Chondrocyte (in vitro differentiated cells): Measurements from ENCODE around the gene RNF40. TPM values are rescaled to one million over a fixed set of nuclear protein-coding genes. Genes with fewer than 3 reads are reported as not detected.

ENCODE experiments used
- DNase-seq: peaks from one replicate; pipeline ENCODE4 v3.0.0; 2021; ENCODE audit warnings: mixed read lengths, low spot score
- H3K27ac Mint-ChIP-seq: one replicate; pipeline ENCODE4 v1.8.0; 2021; ENCODE audit warnings: mild to moderate bottlenecking, moderate library complexity, mixed read lengths; ENCODE audit not compliant: unreplicated experiment
- H3K27me3 Mint-ChIP-seq: 2 replicates; pipeline ENCODE4 v1.8.0; 2021; ENCODE audit warnings: low read depth, mixed read lengths
- H3K36me3 Mint-ChIP-seq: 2 replicates; pipeline ENCODE4 v1.8.0; 2021; ENCODE audit warnings: low read depth, mixed read lengths
- H3K4me1 Mint-ChIP-seq: 2 replicates; pipeline ENCODE4 v1.8.0; 2021; ENCODE audit warnings: low read depth, mild to moderate bottlenecking, mixed read lengths
- H3K4me3 Mint-ChIP-seq: one replicate; pipeline ENCODE4 v1.8.0; 2021; ENCODE audit warnings: mild to moderate bottlenecking, moderate library complexity, mixed read lengths; ENCODE audit not compliant: unreplicated experiment
- H3K9me3 Mint-ChIP-seq: 2 replicates; pipeline ENCODE4 v1.8.0; 2021; ENCODE audit warnings: low read depth, mixed read lengths
- total RNA-seq: library from RNA; stranded (reverse); gene quantifications from 3 replicates; pipeline ENCODE4 v1.2.1, GENCODE V29; 2021
- TF ChIP-seq, protein P1 (sequence below): fragments of 200-600 bp; sonication (generic); IDR thresholded peaks from 2 replicates; pipeline ENCODE4 v1.5.0; 2021; ENCODE audit warnings: antibody characterized with exemption, mild to moderate bottlenecking, moderate library complexity

RNF40 gene
- total RNA-seq, 1 donor from 2014 or later: 71.1 TPM

DNA sequence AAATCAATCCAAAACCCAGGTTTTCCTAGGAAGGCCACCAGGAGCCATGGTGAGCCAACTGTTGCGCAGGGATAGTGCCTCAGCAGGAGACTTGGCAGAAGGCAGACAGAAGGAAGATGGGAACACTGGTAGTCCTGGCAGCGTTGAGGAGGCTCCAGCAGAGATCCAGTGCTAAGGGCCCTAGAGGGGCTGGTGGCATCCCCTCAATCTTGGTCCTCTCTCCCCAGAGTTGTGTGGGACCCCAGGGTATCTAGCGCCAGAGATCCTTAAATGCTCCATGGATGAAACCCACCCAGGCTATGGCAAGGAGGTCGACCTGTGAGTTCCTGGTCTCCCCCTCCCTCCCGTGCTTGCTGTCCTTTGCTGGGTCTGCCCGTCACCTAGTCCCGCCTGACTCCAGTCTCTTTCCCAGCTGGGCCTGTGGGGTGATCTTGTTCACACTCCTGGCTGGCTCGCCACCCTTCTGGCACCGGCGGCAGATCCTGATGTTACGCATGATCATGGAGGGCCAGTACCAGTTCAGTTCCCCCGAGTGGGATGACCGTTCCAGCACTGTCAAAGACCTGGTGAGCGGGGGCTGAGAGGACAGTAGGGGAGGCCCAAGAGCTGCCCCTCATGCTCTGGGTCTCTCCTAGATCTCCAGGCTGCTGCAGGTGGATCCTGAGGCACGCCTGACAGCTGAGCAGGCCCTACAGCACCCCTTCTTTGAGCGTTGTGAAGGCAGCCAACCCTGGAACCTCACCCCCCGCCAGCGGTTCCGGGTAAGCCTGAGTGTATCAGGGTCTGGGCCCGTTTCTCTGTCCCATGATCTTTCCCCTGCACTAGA, 6.0 kb upstream of the RNF40 start:
- Mint-ChIP-seq H3K27me3 (no peaks in the 10 kb centered on the region), H3K9me3 (no peaks in the 10 kb centered on the region), H3K27ac (no peak overlapping the region), H3K36me3 (peaks cover 11% of the 10 kb centered on the region), H3K4me1 (peaks cover 12% of the 10 kb centered on the region), H3K4me3 (no peak overlapping the region)
- peak; percentile 79 for DNase-seq
- TF ChIP-seq, protein P1, sequence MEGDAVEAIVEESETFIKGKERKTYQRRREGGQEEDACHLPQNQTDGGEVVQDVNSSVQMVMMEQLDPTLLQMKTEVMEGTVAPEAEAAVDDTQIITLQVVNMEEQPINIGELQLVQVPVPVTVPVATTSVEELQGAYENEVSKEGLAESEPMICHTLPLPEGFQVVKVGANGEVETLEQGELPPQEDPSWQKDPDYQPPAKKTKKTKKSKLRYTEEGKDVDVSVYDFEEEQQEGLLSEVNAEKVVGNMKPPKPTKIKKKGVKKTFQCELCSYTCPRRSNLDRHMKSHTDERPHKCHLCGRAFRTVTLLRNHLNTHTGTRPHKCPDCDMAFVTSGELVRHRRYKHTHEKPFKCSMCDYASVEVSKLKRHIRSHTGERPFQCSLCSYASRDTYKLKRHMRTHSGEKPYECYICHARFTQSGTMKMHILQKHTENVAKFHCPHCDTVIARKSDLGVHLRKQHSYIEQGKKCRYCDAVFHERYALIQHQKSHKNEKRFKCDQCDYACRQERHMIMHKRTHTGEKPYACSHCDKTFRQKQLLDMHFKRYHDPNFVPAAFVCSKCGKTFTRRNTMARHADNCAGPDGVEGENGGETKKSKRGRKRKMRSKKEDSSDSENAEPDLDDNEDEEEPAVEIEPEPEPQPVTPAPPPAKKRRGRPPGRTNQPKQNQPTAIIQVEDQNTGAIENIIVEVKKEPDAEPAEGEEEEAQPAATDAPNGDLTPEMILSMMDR: no peak

DNA sequence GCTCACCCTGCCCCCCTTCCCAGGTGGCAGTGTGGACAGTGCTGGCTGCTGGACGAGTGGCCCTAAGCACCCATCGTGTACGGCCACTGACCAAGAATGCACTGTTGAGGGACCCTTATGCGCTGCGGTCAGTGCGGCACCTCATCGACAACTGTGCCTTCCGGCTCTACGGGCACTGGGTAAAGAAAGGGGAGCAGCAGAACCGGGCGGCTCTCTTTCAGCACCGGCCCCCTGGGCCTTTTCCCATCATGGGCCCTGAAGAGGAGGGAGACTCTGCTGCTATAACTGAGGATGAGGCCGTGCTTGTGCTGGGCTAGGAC, 5.4 kb upstream of the RNF40 start:
- Mint-ChIP-seq H3K27ac (no peak overlapping the region), H3K36me3 (peaks cover 7% of the 10 kb centered on the region), H3K4me1 (peaks cover 14% of the 10 kb centered on the region), H3K9me3 (no peaks in the 10 kb centered on the region), H3K4me3 (no peak overlapping the region), H3K27me3 (no peaks in the 10 kb centered on the region)
- TF ChIP-seq, protein P1: no peak
- DNase-seq: peak; percentile 78

- Mint-ChIP-seq H3K9me3 (no peaks in the 10 kb centered on the region), H3K27me3 (no peaks in the 10 kb centered on the region), H3K27ac (no peak overlapping the region), H3K4me3 (no peak overlapping the region), H3K4me1 (peaks cover 14% of the 10 kb centered on the region), H3K36me3 (peaks cover 7% of the 10 kb centered on the region)
- TF ChIP-seq, protein P1: no peak
- peak; percentile 63 for DNase-seq
Observed at GRCh38 chr16:30757316-30757715, 4.8 kb upstream of the RNF40 start.

DNA sequence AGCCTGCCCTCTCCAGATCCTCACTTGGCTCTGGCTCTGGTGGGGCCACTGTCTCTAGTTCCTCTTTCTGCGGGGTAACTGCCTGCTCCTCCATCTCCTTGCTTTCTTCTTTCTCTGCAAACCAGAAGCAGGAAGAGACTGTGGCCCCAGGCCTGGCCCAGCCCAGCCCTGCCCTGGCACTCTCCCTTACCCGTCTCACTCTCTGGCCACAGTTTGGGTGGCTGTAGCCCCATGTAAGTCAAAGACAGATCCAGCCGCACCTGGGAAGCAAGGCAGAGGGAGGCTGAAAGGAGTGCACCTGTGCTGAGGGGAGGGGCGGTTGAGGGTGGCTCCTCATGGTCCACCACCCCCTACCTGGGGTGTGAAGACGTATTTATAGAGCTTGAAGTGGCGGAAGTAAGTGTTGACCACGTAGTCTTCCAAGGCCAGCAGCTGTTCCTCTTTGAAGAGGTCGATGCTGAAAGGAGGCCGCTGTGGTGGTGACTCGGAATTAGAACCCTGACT, 3.1 kb upstream of the RNF40 start:
- H3K4me1 Mint-ChIP-seq: peaks cover 29% of the 10 kb centered on the region
- H3K36me3 Mint-ChIP-seq: peaks cover 5% of the 10 kb centered on the region
- H3K9me3 Mint-ChIP-seq: no peaks in the 10 kb centered on the region
- H3K27me3 Mint-ChIP-seq: no peaks in the 10 kb centered on the region
- no peak for DNase-seq
- TF ChIP-seq, protein P1: no peak
- no peak overlapping the region for H3K27ac Mint-ChIP-seq
- no peak overlapping the region for H3K4me3 Mint-ChIP-seq

DNA sequence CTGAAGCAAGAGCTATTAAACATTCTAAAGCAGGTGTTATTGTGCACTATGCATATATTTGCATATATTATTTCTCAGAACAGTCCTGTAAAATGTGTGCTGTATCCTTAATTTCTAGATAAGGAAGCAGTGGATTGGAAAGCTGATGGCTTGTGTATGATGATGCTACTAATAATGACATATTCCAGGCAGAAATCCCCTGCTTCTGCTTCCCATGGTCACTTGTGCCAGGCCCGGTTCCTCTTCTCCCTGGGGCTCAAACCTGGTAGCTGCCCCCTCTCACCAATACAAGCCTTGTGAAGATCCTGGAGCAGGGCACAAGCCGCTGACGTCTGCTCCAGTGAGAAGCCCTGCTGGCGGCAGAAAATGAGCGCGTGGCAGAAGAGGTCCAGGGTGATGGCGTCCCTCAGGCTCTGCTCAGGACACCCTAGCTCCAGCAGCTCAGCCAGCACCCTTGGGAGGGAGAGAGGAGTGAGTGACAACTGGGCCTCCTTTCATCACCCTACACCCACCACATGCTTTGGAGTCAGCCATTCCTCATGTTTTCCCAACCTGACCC, 2.0 kb upstream of the RNF40 start:
- TF ChIP-seq, protein P1: no peak
- Mint-ChIP-seq H3K9me3 (no peaks in the 10 kb centered on the region), H3K27me3 (no peaks in the 10 kb centered on the region), H3K27ac (peak overlapping the region; percentile 49), H3K4me1 (peaks cover 30% of the 10 kb centered on the region), H3K4me3 (no peak overlapping the region), H3K36me3 (peaks cover 5% of the 10 kb centered on the region)
- no peak for DNase-seq
